ENCODE data around the gene CAMTA1.

The CAMTA1 gene

DNA sequence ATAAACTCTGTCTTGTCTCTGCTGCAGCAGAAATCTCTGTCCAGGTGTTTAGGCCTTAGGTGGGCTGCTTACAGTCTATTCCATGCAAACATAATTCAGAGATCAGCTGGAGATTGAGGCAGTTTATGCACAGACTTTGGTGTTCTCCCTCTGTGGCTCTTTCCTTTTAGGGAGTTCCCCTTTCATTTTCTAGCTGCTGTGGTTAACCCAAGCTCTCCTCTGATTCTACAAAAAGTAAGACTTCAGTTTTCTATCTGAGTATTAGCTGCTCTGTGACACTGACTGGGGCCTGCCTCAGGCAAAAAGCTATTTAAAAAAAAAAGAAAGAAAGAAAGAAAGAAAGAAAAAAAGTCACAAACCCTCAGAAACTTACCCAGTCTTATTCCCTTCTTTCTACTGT lies 211.1 kb downstream of the CAMTA1 start:
- TF ChIP-seq, protein P1, sequence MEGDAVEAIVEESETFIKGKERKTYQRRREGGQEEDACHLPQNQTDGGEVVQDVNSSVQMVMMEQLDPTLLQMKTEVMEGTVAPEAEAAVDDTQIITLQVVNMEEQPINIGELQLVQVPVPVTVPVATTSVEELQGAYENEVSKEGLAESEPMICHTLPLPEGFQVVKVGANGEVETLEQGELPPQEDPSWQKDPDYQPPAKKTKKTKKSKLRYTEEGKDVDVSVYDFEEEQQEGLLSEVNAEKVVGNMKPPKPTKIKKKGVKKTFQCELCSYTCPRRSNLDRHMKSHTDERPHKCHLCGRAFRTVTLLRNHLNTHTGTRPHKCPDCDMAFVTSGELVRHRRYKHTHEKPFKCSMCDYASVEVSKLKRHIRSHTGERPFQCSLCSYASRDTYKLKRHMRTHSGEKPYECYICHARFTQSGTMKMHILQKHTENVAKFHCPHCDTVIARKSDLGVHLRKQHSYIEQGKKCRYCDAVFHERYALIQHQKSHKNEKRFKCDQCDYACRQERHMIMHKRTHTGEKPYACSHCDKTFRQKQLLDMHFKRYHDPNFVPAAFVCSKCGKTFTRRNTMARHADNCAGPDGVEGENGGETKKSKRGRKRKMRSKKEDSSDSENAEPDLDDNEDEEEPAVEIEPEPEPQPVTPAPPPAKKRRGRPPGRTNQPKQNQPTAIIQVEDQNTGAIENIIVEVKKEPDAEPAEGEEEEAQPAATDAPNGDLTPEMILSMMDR (IDR thresholded peaks at IDR 0.05; ENCODE audit: low read depth, low read length): no peak
- no peak overlapping the region for H3K4me3 ChIP-seq (ENCODE audit: low read depth, low read length)

DNA sequence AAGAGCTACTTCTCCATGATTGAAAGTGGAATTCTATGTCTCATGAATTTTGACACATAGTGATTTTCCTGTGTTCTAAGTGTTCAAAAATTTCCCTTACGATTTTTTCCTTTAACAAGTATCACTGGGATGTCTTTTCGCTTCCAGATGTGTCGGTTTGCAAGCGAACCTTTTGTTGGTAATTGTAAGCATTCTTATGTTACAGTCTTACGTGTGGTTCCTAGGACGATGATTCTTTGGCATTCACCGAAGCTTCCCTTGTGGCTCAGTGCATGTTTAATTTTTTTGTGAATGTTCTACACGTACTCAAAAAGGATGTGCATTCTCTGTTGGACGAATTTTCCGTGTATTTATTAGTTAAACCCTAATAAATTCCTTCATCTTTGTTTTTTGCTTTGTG lies 211.6 kb downstream of the CAMTA1 start:
- TF ChIP-seq, protein P1 (IDR thresholded peaks at IDR 0.05; ENCODE audit: low read depth, low read length): no peak
- no peak overlapping the region for H3K4me3 ChIP-seq (ENCODE audit: low read depth, low read length)

DNA sequence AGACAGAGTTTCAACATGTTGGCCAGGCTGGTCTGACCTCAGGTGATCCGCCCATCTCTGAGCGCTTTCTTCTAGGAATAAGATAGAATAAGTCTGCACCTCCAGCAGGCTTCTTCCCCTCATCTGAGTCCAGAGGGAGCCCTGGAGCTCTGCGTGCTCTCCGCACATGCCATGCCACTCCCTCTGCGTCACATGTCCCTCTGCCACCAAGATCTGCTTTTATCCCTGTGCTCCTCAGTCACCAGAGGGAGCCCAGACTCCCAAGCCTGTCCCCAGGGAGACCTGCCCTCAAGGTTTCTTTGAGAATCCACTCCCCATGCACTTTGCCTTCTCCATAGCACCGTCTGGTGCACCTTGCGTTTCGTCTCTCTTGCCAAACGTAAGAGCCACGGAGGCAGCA lies 213.0 kb downstream of the CAMTA1 start:
- no peak overlapping the region for H3K4me3 ChIP-seq (ENCODE audit: low read depth, low read length)
- TF ChIP-seq, protein P1 (IDR thresholded peaks at IDR 0.05; ENCODE audit: low read depth, low read length): no peak

DNA sequence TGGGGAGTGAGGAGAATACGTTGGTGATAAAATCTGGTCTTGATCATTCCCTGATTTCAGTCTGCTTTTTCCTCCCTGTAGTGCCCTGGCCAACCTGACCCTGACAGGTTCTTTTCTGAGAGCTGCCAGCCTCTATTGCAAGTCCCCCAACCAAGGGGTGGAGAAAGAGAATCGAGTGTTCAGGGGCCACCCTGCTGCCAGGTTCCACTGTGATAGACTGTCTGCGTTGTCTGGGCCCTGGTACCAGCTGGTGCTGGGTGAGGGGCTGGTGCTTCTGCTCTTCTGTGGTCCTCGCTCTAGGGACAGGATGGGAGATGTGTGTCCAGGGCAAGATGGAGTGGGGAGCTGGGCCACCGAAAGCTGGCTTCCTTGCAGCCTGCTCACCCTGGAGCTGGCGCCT lies 214.6 kb downstream of the CAMTA1 start:
- no peak overlapping the region for H3K4me3 ChIP-seq (ENCODE audit: low read depth, low read length)
- TF ChIP-seq, protein P1 (IDR thresholded peaks at IDR 0.05; ENCODE audit: low read depth, low read length): no peak

DNA sequence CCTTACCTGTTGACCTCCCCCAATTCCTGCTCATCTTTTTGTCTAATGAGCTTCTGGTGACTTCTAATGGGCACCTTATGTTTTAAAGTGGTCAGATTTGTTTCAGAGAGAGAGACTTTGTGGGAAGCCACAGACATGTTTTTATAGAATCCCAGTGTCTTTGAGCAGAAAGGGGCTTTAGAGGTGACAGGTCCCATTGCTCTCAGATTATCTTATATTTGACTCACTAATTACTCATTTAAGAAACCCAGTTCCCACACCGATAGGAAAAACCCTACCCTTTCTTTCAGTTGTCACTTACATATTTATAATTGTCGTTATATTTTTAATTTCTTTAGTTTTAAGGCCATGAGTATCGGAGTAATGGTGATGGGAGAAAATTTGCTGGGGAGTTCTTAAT lies 215.5 kb downstream of the CAMTA1 start:
- no peak overlapping the region for H3K4me3 ChIP-seq (ENCODE audit: low read depth, low read length)
- TF ChIP-seq, protein P1 (IDR thresholded peaks at IDR 0.05; ENCODE audit: low read depth, low read length): no peak

DNA sequence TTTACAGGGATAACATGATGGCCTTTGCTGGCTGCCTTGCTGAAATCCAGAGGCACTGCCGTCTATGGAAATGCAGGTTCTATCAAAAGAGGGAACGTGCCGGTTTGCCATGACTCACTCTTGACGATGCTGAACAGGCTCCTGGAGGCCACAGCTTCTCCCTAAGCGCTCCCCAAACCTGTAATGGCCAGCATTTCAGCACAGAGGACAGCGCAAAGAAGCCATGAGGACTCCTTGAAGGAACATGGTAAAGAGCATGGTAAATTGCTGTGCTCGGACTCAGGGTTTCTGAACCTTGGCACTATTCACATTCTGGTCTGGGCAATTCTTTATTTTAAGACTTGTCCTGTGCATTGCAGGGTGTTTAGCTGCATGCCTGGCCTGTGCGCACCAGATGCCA lies 217.5 kb downstream of the CAMTA1 start:
- TF ChIP-seq, protein P1 (IDR thresholded peaks at IDR 0.05; ENCODE audit: low read depth, low read length): no peak

DNA sequence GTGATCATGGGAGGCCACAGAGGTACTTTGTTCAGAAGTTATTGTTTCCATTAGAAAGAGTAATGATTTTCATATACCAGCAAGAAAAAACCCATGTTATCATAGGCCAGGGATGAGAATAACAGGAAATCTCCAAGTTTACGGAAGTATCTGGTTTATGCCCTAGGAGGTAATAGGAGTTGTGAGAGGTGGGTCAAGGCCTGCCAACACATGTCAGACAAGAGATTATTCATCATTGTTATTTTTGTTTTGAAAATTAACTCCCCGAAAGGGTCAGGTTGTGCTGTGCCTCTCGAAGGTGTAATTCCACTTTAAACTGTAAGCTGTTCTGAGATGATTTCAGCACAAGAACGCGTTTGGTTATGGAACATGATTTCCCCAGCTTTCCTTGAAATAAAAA lies 218.4 kb downstream of the CAMTA1 start:
- TF ChIP-seq, protein P1 (IDR thresholded peaks at IDR 0.05; ENCODE audit: low read depth, low read length): no peak
- no peak overlapping the region for H3K4me3 ChIP-seq (ENCODE audit: low read depth, low read length)

More for the DNA sequence above, 217.5 kb downstream of the CAMTA1 start:
- H3K4me3 ChIP-seq (ENCODE audit: low read depth, low read length): no peak overlapping the region

All from WI38 (cell line).